Choroid plexus epithelial cell (primary cell): ENCODE results near the gene KCNK5.

Experiments used
- DNase-seq: peaks from one replicate; pipeline ENCODE4 v3.0.0-alpha.2; 2010; ENCODE audit warnings: low read depth
- H3K4me3 ChIP-seq: 2 replicates; pipeline ENCODE4 v1.5.1; 2011; ENCODE audit warnings: low read depth, mild to moderate bottlenecking, control low read depth, low read length, moderate library complexity
- TF ChIP-seq, protein P1 (sequence below): conservative IDR thresholded peaks from 2 replicates; pipeline ENCODE4 v1.5.1; 2011; ENCODE audit warnings: low read depth, mild to moderate bottlenecking, control low read depth, inconsistent platforms, low read length, moderate library complexity

KCNK5 gene

DNA sequence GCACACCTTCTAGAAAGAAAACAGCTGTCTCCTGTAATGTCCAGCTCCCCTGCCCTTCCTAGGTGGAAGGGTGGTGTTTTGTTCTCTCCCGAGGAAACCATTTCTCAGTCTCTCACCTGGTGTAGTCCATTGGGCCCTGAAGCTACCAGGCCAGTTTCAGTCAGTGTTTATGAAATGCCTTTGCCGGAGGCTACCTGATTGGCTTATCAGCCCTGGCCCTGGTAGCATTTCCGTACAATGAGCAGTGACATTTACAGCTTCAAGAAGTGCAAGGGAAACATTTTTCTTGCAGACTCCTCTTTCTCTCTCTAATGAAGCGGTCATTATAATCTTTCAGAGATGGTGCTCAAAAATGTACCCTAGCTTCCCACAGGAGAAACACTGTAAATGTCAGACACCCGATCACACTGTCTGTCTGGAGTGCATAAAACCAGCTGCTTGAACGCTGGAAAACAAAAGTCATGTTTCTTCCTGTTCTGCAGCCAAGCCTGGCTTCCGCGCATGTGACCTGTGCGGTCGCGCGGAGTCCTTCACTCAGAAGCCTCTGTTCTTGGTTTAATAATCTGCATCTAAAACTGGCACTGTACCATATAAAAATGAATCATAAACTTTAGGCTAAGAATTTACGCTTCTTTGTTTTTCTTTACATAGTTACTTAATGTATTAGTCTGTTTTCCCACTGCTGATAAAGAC is 85.9 kb downstream of the KCNK5 start:
- H3K4me3 ChIP-seq, result no peak overlapping the region
- TF ChIP-seq, protein P1, sequence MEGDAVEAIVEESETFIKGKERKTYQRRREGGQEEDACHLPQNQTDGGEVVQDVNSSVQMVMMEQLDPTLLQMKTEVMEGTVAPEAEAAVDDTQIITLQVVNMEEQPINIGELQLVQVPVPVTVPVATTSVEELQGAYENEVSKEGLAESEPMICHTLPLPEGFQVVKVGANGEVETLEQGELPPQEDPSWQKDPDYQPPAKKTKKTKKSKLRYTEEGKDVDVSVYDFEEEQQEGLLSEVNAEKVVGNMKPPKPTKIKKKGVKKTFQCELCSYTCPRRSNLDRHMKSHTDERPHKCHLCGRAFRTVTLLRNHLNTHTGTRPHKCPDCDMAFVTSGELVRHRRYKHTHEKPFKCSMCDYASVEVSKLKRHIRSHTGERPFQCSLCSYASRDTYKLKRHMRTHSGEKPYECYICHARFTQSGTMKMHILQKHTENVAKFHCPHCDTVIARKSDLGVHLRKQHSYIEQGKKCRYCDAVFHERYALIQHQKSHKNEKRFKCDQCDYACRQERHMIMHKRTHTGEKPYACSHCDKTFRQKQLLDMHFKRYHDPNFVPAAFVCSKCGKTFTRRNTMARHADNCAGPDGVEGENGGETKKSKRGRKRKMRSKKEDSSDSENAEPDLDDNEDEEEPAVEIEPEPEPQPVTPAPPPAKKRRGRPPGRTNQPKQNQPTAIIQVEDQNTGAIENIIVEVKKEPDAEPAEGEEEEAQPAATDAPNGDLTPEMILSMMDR, result no peak
- DNase-seq, result peak; percentile 14

DNA sequence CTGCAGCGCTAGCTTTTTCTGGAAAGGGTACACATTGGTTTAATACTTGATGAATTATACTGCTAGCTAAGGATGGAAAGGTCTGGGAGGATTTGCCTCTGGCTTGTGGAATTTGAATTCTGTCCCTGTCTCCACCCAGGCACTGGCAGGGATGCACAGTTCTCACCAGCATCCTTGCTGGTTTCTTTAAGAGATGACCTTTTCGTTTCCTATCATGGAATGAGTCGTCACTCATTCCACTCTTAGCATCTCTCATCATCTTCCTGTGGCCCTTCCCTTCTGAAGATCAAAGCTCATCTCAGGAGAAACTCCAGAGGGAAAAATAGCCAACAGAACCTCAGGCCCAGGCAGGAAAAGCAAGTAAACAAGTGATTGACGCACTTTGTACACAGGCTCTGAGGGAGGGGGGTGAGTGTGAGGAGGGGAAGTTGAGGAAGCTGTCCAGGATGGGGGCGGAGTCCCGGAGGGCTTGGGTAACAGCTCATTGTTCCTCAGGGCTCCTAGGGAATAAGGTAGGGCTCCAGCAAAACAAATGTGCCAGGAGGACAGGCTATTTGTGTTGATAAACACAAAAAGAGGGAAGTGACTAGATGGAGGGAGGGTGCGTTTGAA is 88.6 kb downstream of the KCNK5 start:
- TF ChIP-seq, protein P1, result no peak
- H3K4me3 ChIP-seq, result no peak overlapping the region
- no peak for DNase-seq
